Measurements from ENCODE around the gene TANGO6. TPM values are rescaled to one million over a fixed set of nuclear protein-coding genes. Genes with fewer than 3 reads are reported as not detected.

Gene TANGO6
- total RNA-seq, 1 donor from 2014 or later, result 10.9 TPM

DNA sequence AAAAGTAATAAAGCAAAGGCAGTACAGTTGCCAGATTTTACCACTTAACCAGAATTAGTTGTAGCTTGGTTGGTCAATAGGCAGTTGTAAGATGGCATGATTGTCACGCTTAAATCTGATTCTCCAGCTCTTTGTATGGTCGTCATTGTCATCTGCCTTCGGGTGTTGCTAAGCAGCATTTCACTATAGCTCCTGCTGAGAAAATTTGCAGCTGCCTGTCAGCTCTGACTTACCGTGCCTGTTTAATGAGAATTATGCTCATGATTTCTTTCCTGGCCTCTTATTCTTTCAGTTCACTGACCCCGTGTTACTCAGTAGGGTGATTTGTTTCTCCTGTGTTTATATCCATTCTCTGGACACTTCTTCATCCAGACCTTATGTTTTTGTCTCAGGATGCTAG, 66.7 kb downstream of the TANGO6 start:
- Histone ChIP-seq H3K27me3 (ENCODE audit: control insufficient read depth, insufficient read depth, low read length) (no peaks in the 10 kb centered on the region), H3K4me3 (ENCODE audit: low read depth, low read length) (no peak overlapping the region), H3K36me3 (ENCODE audit: control insufficient read depth, insufficient read depth, low read length) (no peaks in the 10 kb centered on the region)
- TF ChIP-seq, protein P1, sequence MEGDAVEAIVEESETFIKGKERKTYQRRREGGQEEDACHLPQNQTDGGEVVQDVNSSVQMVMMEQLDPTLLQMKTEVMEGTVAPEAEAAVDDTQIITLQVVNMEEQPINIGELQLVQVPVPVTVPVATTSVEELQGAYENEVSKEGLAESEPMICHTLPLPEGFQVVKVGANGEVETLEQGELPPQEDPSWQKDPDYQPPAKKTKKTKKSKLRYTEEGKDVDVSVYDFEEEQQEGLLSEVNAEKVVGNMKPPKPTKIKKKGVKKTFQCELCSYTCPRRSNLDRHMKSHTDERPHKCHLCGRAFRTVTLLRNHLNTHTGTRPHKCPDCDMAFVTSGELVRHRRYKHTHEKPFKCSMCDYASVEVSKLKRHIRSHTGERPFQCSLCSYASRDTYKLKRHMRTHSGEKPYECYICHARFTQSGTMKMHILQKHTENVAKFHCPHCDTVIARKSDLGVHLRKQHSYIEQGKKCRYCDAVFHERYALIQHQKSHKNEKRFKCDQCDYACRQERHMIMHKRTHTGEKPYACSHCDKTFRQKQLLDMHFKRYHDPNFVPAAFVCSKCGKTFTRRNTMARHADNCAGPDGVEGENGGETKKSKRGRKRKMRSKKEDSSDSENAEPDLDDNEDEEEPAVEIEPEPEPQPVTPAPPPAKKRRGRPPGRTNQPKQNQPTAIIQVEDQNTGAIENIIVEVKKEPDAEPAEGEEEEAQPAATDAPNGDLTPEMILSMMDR (IDR thresholded peaks at IDR 0.05; ENCODE audit: insufficient read depth, low read length, poor library complexity, severe bottlenecking), result no peak
- DNase-seq (ENCODE audit: low read depth), result no peak

DNA sequence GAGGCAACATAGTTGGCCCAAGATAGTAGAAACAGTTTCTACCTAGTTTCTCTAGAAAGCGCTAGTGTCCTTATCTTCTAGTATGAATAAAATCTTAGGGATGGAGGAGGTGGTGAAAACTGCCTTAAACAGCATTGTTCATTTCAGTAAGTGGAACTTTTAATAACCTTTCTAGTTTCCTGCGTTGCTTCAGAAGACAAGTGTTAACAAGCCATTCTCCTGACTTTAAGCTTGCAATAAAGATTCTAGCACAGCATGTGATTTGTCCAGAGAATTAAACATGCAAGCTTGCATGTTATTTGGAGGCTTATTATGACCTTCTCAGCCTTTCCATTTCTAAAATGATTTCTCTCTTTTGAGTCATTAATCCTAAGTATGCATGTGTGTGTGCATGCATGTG, 72.3 kb downstream of the TANGO6 start:
- Histone ChIP-seq H3K4me3 (ENCODE audit: low read depth, low read length) (no peak overlapping the region), H3K27me3 (ENCODE audit: control insufficient read depth, insufficient read depth, low read length) (no peaks in the 10 kb centered on the region), H3K36me3 (ENCODE audit: control insufficient read depth, insufficient read depth, low read length) (no peaks in the 10 kb centered on the region)
- DNase-seq (ENCODE audit: low read depth), result no peak
- TF ChIP-seq, protein P1 (IDR thresholded peaks at IDR 0.05; ENCODE audit: insufficient read depth, low read length, poor library complexity, severe bottlenecking), result no peak

DNA sequence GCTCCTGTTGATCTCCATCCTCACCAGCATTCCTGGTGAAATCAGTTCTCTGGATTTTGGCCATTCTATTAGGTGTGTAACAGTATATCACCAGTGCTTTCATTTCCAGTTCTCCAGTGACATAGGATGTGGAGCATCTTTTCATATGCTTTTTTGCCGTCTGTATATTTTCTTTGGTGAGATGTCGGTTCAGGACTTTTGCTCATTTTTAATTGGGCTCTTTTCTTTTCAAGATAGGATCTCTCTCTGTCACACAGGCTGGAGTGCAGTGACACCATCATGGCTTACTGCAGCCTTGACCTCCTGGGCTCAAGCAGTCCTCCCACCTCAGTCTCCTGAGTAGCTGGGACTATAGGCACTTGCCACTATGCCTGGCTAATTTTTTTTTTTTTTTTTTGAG, 74.2 kb downstream of the TANGO6 start:
- H3K4me3 ChIP-seq (ENCODE audit: low read depth, low read length), result no peak overlapping the region
- H3K27me3 ChIP-seq (ENCODE audit: control insufficient read depth, insufficient read depth, low read length), result no peaks in the 10 kb centered on the region
- no peak for DNase-seq (ENCODE audit: low read depth)
- H3K36me3 ChIP-seq (ENCODE audit: control insufficient read depth, insufficient read depth, low read length), result no peaks in the 10 kb centered on the region
- TF ChIP-seq, protein P1 (IDR thresholded peaks at IDR 0.05; ENCODE audit: insufficient read depth, low read length, poor library complexity, severe bottlenecking), result no peak

DNA sequence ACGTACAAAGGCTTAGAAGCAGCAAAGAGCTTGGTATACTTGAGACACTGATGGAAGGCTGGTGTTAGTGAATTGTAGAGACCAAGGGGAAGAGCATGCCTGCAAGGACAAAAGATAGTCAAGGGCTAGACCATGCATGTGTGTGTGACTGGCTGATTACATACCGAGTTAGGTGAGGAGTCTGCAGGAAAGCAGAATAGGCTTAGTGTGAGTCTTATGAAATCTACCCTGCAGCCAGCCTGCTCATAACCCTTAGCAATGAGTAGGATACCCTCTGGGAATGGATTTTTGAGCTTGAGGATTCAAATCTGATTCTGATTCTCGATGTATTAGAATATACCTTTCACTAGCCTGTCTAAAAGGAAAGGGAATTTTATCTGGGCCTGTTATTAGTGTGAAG, 77.0 kb downstream of the TANGO6 start:
- H3K27me3 ChIP-seq (ENCODE audit: control insufficient read depth, insufficient read depth, low read length), result no peaks in the 10 kb centered on the region
- TF ChIP-seq, protein P1 (IDR thresholded peaks at IDR 0.05; ENCODE audit: insufficient read depth, low read length, poor library complexity, severe bottlenecking), result no peak
- DNase-seq (ENCODE audit: low read depth), result no peak
- no peaks in the 10 kb centered on the region for H3K36me3 ChIP-seq (ENCODE audit: control insufficient read depth, insufficient read depth, low read length)
- no peak overlapping the region for H3K4me3 ChIP-seq (ENCODE audit: low read depth, low read length)

DNA sequence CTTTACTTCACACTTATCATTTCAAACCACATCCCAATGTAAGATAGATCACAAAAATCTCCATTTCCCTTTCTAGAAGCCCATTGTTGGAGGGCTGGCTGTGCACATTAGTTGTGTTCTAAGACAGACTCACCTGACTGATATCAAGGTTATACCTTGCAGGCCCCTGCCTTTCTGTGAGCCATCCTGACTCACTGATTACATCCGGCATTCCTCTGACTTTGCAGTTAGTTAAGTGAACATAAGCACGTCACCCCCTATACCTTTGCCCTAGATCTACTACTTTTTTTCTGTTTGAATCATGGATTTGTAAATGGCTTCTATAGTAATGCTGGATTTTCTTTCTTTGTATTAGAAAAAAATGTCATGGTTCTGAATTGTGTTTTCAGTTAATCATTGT, 78.3 kb downstream of the TANGO6 start:
- no peak overlapping the region for H3K4me3 ChIP-seq (ENCODE audit: low read depth, low read length)
- no peaks in the 10 kb centered on the region for H3K27me3 ChIP-seq (ENCODE audit: control insufficient read depth, insufficient read depth, low read length)
- DNase-seq (ENCODE audit: low read depth), result peak; percentile 89
- TF ChIP-seq, protein P1 (IDR thresholded peaks at IDR 0.05; ENCODE audit: insufficient read depth, low read length, poor library complexity, severe bottlenecking), result no peak
- H3K36me3 ChIP-seq (ENCODE audit: control insufficient read depth, insufficient read depth, low read length), result no peaks in the 10 kb centered on the region

DNA sequence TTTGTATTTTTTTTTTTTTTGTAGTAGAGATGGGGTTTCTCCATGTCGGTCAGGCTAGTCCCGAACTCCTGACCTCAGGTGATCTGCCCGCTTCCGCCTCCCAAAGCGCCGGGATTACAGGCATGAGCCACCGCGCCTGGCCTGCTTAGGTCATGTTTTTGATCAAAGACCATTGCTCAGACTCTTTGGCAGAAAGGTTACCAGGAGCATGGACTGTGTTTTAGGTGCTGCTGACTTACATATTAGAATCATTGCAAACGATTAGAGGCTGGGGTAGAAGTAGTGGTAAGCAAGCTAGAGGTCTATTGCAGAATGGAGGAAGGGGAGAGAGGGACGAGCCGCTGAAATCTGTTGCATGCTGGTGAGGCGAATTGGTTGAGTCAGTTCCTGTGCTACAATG, 79.8 kb downstream of the TANGO6 start:
- no peaks in the 10 kb centered on the region for H3K36me3 ChIP-seq (ENCODE audit: control insufficient read depth, insufficient read depth, low read length)
- no peak for DNase-seq (ENCODE audit: low read depth)

More for the DNA sequence above, 79.8 kb downstream of the TANGO6 start:
- Histone ChIP-seq H3K27me3 (ENCODE audit: control insufficient read depth, insufficient read depth, low read length) (no peaks in the 10 kb centered on the region), H3K4me3 (ENCODE audit: low read depth, low read length) (no peak overlapping the region)
- TF ChIP-seq, protein P1 (IDR thresholded peaks at IDR 0.05; ENCODE audit: insufficient read depth, low read length, poor library complexity, severe bottlenecking), result no peak
